Astrocyte (in vitro differentiated cells and primary cell): Measurements from ENCODE around the gene TXNL4A.

ENCODE experiments used
- CTCF ChIP-seq: IDR thresholded peaks from 2 replicates; pipeline ENCODE4 v1.5.1; 2011; ENCODE audit warnings: low read depth, mild to moderate bottlenecking, inconsistent platforms, low read length, moderate library complexity; ENCODE audit not compliant: insufficient read depth
- EZH2 ChIP-seq: IDR thresholded peaks from 2 replicates; pipeline ENCODE4 v1.6.1; 2012; ENCODE audit warnings: mild to moderate bottlenecking, low read length, inconsistent platforms; ENCODE audit not compliant: insufficient read depth

GRCh38 chr18:79934311-79935097 lies 53.9 kb downstream of the TXNL4A start:
- TF ChIP-seq CTCF (no peak), EZH2 (no peak)
